Astrocyte (in vitro differentiated cells and primary cell): ENCODE measurements around the gene ARMH1. TPM values are rescaled to one million over a fixed set of nuclear protein-coding genes. Genes with fewer than 3 reads are reported as not detected.
A peak's percentile ranks its signal among the peaks of the same experiment; 100 is the strongest.

Source experiments
- DNase-seq: peaks from one replicate; pipeline ENCODE4 v3.0.0-alpha.2; 2010; ENCODE audit warnings: low read depth
- FAIRE-seq: peaks from 2 replicates; lab custom pipeline; 2011; peaks lifted over from hg19 to GRCh38; lab: Jason Lieb, UNC
- H2AFZ ChIP-seq: 2 replicates; pipeline ENCODE4 v1.6.0; 2012; ENCODE audit warnings: low read depth, low read length, inconsistent platforms
- H3K27ac ChIP-seq: 2 replicates; pipeline ENCODE4 v1.5.1; 2011; ENCODE audit warnings: low read depth, low read length, inconsistent platforms
- H3K27me3 ChIP-seq: 2 replicates; pipeline ENCODE4 v1.6.0; 2011; ENCODE audit warnings: low read length, inconsistent platforms; ENCODE audit not compliant: insufficient read depth
- H3K36me3 ChIP-seq: 2 replicates; pipeline ENCODE4 v1.5.1; 2011; ENCODE audit warnings: low read length, inconsistent platforms; ENCODE audit not compliant: insufficient read depth
- H3K4me1 ChIP-seq: 2 replicates; pipeline ENCODE4 v1.5.1; 2011; ENCODE audit warnings: low read length, inconsistent platforms; ENCODE audit not compliant: insufficient read depth
- H3K4me2 ChIP-seq: 2 replicates; pipeline ENCODE4 v1.6.0; 2012; ENCODE audit warnings: low read length, inconsistent platforms
- H3K4me3 ChIP-seq: 2 replicates; pipeline ENCODE4 v1.5.1; 2011; ENCODE audit warnings: low read depth, mild to moderate bottlenecking, low read length, inconsistent platforms; ENCODE audit not compliant: insufficient read depth
- H3K79me2 ChIP-seq: 2 replicates; pipeline ENCODE4 v1.6.0; 2012; ENCODE audit warnings: mild to moderate bottlenecking, low read length, inconsistent platforms; ENCODE audit not compliant: insufficient read depth
- H3K9ac ChIP-seq: 2 replicates; pipeline ENCODE4 v1.6.0; 2012; ENCODE audit warnings: mild to moderate bottlenecking, low read length, inconsistent platforms
- H3K9me3 ChIP-seq: 2 replicates; pipeline ENCODE4 v1.5.1; 2012; ENCODE audit warnings: low read depth, mild to moderate bottlenecking, low read length, inconsistent platforms; ENCODE audit not compliant: insufficient read depth
- H4K20me1 ChIP-seq: 2 replicates; pipeline ENCODE4 v1.6.0; 2012; ENCODE audit warnings: low read length, inconsistent platforms; ENCODE audit not compliant: insufficient read depth
- H3K27ac Mint-ChIP-seq: one replicate; pipeline ENCODE4 v1.8.0; 2021; ENCODE audit warnings: mild to moderate bottlenecking, mixed read lengths; ENCODE audit not compliant: unreplicated experiment
- H3K27me3 Mint-ChIP-seq: one replicate; pipeline ENCODE4 v1.8.0; 2021; ENCODE audit warnings: low read depth, mixed read lengths; ENCODE audit not compliant: unreplicated experiment
- H3K36me3 Mint-ChIP-seq: one replicate; pipeline ENCODE4 v1.8.0; 2021; ENCODE audit warnings: low read depth, mixed read lengths; ENCODE audit not compliant: unreplicated experiment
- H3K4me1 Mint-ChIP-seq: one replicate; pipeline ENCODE4 v1.8.0; 2021; ENCODE audit warnings: low read depth, mixed read lengths; ENCODE audit not compliant: unreplicated experiment
- H3K4me3 Mint-ChIP-seq: one replicate; pipeline ENCODE4 v1.8.0; 2021; ENCODE audit warnings: mild to moderate bottlenecking, moderate library complexity, mixed read lengths; ENCODE audit not compliant: unreplicated experiment
- H3K9me3 Mint-ChIP-seq: one replicate; pipeline ENCODE4 v1.8.0; 2021; ENCODE audit warnings: mild to moderate bottlenecking, mixed read lengths; ENCODE audit not compliant: unreplicated experiment
- EZH2 ChIP-seq: IDR thresholded peaks from 2 replicates; pipeline ENCODE4 v1.6.1; 2012; ENCODE audit warnings: mild to moderate bottlenecking, low read length, inconsistent platforms; ENCODE audit not compliant: insufficient read depth
- total RNA-seq: library from RNA; stranded (reverse); gene quantifications from 2 replicates; pipeline ENCODE4 v1.2.1, GENCODE V29; 2021
- TF ChIP-seq, protein P1 (sequence below): IDR thresholded peaks from 2 replicates; pipeline ENCODE4 v1.5.1; 2011; ENCODE audit warnings: low read depth, mild to moderate bottlenecking, inconsistent platforms, low read length, moderate library complexity; ENCODE audit not compliant: insufficient read depth

ARMH1 gene
- total RNA-seq, 1 donor from 2014 or later: 2.5 TPM

DNA sequence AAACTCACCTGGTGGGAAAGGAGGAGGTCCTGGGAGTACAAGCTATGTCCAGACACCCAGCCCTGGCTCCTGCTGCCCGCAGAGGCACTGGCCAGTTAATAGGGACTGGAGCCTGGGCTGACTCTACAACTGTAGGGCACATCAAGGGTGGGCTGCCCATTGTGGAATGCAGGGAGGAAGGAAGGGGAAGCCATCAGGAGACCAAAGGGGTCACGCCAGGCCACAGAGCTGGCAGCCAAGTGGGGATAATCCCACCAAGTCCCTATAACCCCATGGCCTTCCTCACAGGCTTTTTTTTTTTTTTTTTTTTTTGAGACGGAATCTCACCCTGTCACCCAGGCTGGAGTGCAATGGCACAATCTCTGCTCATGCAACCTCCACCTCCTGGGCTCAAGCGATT, 14.9 kb upstream of the ARMH1 start:
- H3K9me3 ChIP-seq: no peaks in the 10 kb centered on the region

DNA sequence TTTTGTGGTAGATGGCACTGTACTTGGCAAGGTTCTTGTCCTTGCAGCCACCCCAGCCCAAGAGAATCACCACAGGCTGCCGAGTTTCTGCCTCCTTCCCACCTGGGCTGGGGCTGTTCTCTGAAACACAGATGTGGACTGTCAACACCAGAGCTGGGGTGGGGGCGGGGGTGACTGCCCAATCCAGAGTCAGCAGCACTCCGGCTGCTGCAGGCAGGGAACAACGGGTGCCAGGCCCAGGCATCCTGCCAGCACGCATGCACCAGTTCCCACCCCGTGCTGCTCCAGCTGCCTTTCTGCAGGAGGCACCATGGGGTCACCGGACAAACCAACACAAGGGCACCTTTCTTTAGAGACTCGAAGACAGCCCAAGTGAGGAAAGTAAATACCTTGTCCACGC, 14.3 kb upstream of the ARMH1 start:
- Histone ChIP-seq H3K4me3 (no peak overlapping the region), H3K4me2 (no peak overlapping the region), H4K20me1 (no peaks in the 10 kb centered on the region), H3K27me3 (no peaks in the 10 kb centered on the region), H3K9me3 (no peaks in the 10 kb centered on the region), H3K36me3 (no peaks in the 10 kb centered on the region), H3K27ac (no peak overlapping the region), H3K79me2 (no peaks in the 10 kb centered on the region), H3K4me1 (no peaks in the 10 kb centered on the region), H2AFZ (no peak overlapping the region), H3K9ac (no peak overlapping the region)
- FAIRE-seq (no peak), DNase-seq (no peak)
- TF ChIP-seq, protein P1, sequence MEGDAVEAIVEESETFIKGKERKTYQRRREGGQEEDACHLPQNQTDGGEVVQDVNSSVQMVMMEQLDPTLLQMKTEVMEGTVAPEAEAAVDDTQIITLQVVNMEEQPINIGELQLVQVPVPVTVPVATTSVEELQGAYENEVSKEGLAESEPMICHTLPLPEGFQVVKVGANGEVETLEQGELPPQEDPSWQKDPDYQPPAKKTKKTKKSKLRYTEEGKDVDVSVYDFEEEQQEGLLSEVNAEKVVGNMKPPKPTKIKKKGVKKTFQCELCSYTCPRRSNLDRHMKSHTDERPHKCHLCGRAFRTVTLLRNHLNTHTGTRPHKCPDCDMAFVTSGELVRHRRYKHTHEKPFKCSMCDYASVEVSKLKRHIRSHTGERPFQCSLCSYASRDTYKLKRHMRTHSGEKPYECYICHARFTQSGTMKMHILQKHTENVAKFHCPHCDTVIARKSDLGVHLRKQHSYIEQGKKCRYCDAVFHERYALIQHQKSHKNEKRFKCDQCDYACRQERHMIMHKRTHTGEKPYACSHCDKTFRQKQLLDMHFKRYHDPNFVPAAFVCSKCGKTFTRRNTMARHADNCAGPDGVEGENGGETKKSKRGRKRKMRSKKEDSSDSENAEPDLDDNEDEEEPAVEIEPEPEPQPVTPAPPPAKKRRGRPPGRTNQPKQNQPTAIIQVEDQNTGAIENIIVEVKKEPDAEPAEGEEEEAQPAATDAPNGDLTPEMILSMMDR: no peak
- TF ChIP-seq EZH2: no peak
- Mint-ChIP-seq H3K27ac (no peak overlapping the region), H3K9me3 (no peaks in the 10 kb centered on the region), H3K4me1 (no peaks in the 10 kb centered on the region), H3K36me3 (no peaks in the 10 kb centered on the region), H3K27me3 (no peaks in the 10 kb centered on the region), H3K4me3 (no peak overlapping the region)

More for the DNA sequence above, 14.9 kb upstream of the ARMH1 start:
- H3K4me3 ChIP-seq: no peak overlapping the region
- Mint-ChIP-seq H3K27ac (peak overlapping the region; percentile 41), H3K4me3 (no peak overlapping the region), H3K9me3 (no peaks in the 10 kb centered on the region), H3K27me3 (no peaks in the 10 kb centered on the region), H3K4me1 (no peaks in the 10 kb centered on the region), H3K36me3 (no peaks in the 10 kb centered on the region)
- no peaks in the 10 kb centered on the region for H3K79me2 ChIP-seq
- no peak for DNase-seq
- no peaks in the 10 kb centered on the region for H3K27me3 ChIP-seq
- no peak overlapping the region for H3K27ac ChIP-seq
- no peaks in the 10 kb centered on the region for H4K20me1 ChIP-seq
- FAIRE-seq: no peak
- H2AFZ ChIP-seq: no peak overlapping the region
- no peak overlapping the region for H3K9ac ChIP-seq
- TF ChIP-seq, protein P1: no peak
- no peak for TF ChIP-seq EZH2
- H3K36me3 ChIP-seq: no peaks in the 10 kb centered on the region
- H3K4me1 ChIP-seq: no peaks in the 10 kb centered on the region
- H3K4me2 ChIP-seq: no peak overlapping the region

DNA sequence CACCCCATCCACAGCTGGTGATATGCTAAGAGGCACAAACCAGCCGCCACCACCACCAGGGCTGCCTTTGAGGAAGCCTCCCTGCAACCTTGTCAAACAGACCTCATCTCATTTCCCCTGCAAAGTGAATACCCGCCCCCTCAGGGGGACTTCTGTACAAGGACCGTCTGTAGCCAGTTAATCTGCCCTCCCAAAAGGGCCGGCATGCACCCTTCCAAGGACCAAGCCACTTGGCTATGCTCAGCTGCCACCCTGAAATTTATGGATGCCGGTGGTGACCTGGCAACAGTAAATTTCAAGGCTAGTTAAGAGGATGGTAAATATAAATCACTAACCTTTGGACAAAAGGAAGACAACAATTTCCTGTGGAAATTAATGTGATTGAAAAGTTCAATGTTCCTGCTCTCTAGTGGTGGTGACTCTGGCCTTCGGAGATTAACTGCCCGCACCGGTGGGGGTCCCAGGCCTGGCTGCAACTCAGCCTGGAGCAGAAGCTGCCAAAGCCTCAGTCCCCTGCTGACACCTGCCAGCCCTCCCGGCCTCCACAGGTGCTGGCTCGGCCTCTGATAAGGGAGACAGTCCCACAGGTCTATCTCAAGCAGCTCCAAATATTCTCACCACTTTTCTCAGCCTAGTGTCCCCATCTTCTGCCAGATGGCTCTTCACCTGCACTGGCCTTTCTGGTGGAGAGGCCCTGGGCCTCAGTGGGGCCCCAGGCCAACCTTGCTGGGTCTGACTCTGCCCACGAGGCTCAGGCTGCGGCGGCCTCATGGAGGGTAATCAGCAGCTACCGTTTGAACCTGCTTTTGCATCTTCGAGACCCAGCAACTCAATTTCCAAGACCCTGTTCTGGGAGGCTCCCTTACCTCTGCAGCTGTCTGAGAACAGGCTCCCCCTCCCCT, 12.5 kb upstream of the ARMH1 start:
- DNase-seq: no peak
- Mint-ChIP-seq H3K27ac (no peak overlapping the region), H3K4me1 (no peaks in the 10 kb centered on the region)

More for the DNA sequence above, 12.5 kb upstream of the ARMH1 start:
- no peak overlapping the region for H3K4me3 ChIP-seq
- no peaks in the 10 kb centered on the region for H3K27me3 ChIP-seq
- H3K36me3 ChIP-seq: no peaks in the 10 kb centered on the region
- H4K20me1 ChIP-seq: no peaks in the 10 kb centered on the region
- no peak overlapping the region for H3K9ac ChIP-seq
- Mint-ChIP-seq H3K36me3 (no peaks in the 10 kb centered on the region), H3K27me3 (no peaks in the 10 kb centered on the region), H3K9me3 (no peaks in the 10 kb centered on the region), H3K4me3 (no peak overlapping the region)
- H3K27ac ChIP-seq: no peak overlapping the region
- no peaks in the 10 kb centered on the region for H3K79me2 ChIP-seq
- no peaks in the 10 kb centered on the region for H3K4me1 ChIP-seq
- no peak for TF ChIP-seq EZH2
- TF ChIP-seq, protein P1: no peak
- H2AFZ ChIP-seq: no peak overlapping the region
- no peak for FAIRE-seq
- H3K4me2 ChIP-seq: no peak overlapping the region
- H3K9me3 ChIP-seq: no peaks in the 10 kb centered on the region
